Omental fat pad (tissue), 4 donors: ENCODE results near the gene MANSC4. TPM values are rescaled to one million over a fixed set of nuclear protein-coding genes. Genes with fewer than 3 reads are reported as not detected.
"Not testable (repeated sequence)": the region's sequence is repeated elsewhere in the genome, so short reads cannot be mapped to it uniquely, and the experiment has no call there.

ENCODE experiments used
- ATAC-seq: fragments of 150-250 bp; one replicate; pipeline ENCODE4 v1.9.1; 2016; ENCODE audit warnings: mild to moderate bottlenecking, moderate library complexity; ENCODE audit not compliant: low FRiP score
- DNase-seq: peaks from one replicate; pipeline ENCODE4 v3.0.0-alpha.2; 2019; ENCODE audit warnings: low spot score
- CTCF ChIP-seq, 3 donors: fragments of 450-650 bp; IDR thresholded peaks; one replicate each; pipeline ENCODE4 v1.5.1; 2016 to 2017; ENCODE audit warnings: antibody characterized with exemption in 3 of 3, mild to moderate bottlenecking in 3 of 3, moderate library complexity in 2 of 3
- small RNA-seq: library from RNA; depleted of rRNA; stranded (forward); fragments of <200 nt; gene quantifications from one replicate; pipeline ENCODE3, GENCODE V24; 2016
- total RNA-seq, 4 donors: library from RNA; depleted of rRNA; stranded (reverse); fragments of >200 nt; gene quantifications; one replicate each; pipeline ENCODE4 v1.1.0, GENCODE V29; 2016

The MANSC4 gene
- total RNA-seq, 4 donors from 2014 or later, result not detected

- ATAC-seq, result no peak
- no peak for TF ChIP-seq CTCF (IDR thresholded peaks at IDR 0.05)
- no peak for DNase-seq
These were observed 36.4 kb downstream of the MANSC4 start for GRCh38 chr12:27743601-27744000.

- ATAC-seq, result not testable (repeated sequence)
These were observed 45.7 kb downstream of the MANSC4 start for GRCh38 chr12:27734321-27734720.

GRCh38 chr12:27733791-27734190 is 46.2 kb downstream of the MANSC4 start:
- TF ChIP-seq CTCF (IDR thresholded peaks at IDR 0.05), result no peak
- DNase-seq (no peak), ATAC-seq (no peak)

More at GRCh38 chr12:27734321-27734720, 45.7 kb downstream of the MANSC4 start:
- not testable (repeated sequence) for DNase-seq

- DNase-seq (no peak), ATAC-seq (no peak)
- TF ChIP-seq CTCF (IDR thresholded peaks at IDR 0.05), result no peak
These were observed 46.9 kb downstream of the MANSC4 start for GRCh38 chr12:27733052-27733656.

- no peak for TF ChIP-seq CTCF (IDR thresholded peaks at IDR 0.05)
- ATAC-seq (no peak), DNase-seq (no peak)
These were observed 47.8 kb downstream of the MANSC4 start for GRCh38 chr12:27732281-27732680.

- no peak for TF ChIP-seq CTCF (IDR thresholded peaks at IDR 0.05)
- no peak for ATAC-seq
- no peak for DNase-seq
These were observed 49.9 kb downstream of the MANSC4 start for GRCh38 chr12:27730097-27730588.

GRCh38 chr12:27723212-27723611 is 56.8 kb downstream of the MANSC4 start:
- DNase-seq, result no peak
- TF ChIP-seq CTCF (IDR thresholded peaks at IDR 0.05), result no peak
- no peak for ATAC-seq

Small RNA genes within 50 kb of the gene (small RNA-seq; reads per million reads assigned to genes)
- gene RF00019, result not detected
- not detected for gene RF02271

Other genes starting within 250 kb of the MANSC4 start
- 10 to 100 TPM in 1 of 4 donors, 1 to 10 TPM in 2, under 1 TPM in 1; 0.96 to 13.1 (median 3.1) TPM for gene REP15, start 83.8 kb downstream of the MANSC4 start, total RNA-seq
- 10 to 100 TPM; 30.0 to 41.8 (median 34.7) TPM for gene MRPS35, start 69.4 kb downstream of the MANSC4 start, total RNA-seq
- gene KLHL42, start within 50 bp of the MANSC4 start, total RNA-seq, result 10 to 100 TPM; 14.6 to 24.0 (median 21.5) TPM
- gene PTHLH, start 192.5 kb upstream of the MANSC4 start, total RNA-seq, result 1 to 10 TPM in 3 of 4 donors, not detected in 1; 1.6 to 8.4 (median 2.5) TPM